HepG2 (cell line): ENCODE measurements around the gene CDK10. TPM values are rescaled to one million over a fixed set of nuclear protein-coding genes. Genes with fewer than 3 reads are reported as not detected.

Experiments used
- EEA1 ChIP-seq: sonication (generic); formaldehyde crosslinking; IDR thresholded peaks from 2 replicates; pipeline ENCODE4 v1.5.1; 2020; ENCODE audit warnings: mild to moderate bottlenecking, missing genetic modification reagents, borderline replicate concordance
- FOXM1 ChIP-seq: sonication (generic); formaldehyde crosslinking; IDR thresholded peaks from 2 replicates; pipeline ENCODE4 v1.5.0; 2020; ENCODE audit warnings: missing genetic modification reagents
- NFAT5 ChIP-seq: sonication (generic); formaldehyde crosslinking; IDR thresholded peaks from 2 replicates; pipeline ENCODE4 v1.4.0; 2020; ENCODE audit warnings: missing genetic modification reagents
- NR2C2 ChIP-seq: sonication (generic); formaldehyde crosslinking; IDR thresholded peaks from 2 replicates; pipeline ENCODE4 v1.4.0; 2020; ENCODE audit warnings: missing genetic modification reagents, mild to moderate bottlenecking, moderate library complexity, borderline replicate concordance
- SIN3A ChIP-seq: IDR thresholded peaks from 2 replicates; pipeline ENCODE4 v1.6.1; 2011; ENCODE audit warnings: low read depth, mild to moderate bottlenecking, control low read depth, low read length, borderline replicate concordance
- YY1 ChIP-seq: IDR thresholded peaks from 2 replicates; pipeline ENCODE4 v1.6.1; 2011; ENCODE audit warnings: low read length, low read depth, moderate library complexity, mild to moderate bottlenecking; ENCODE audit not compliant: insufficient read depth, insufficient replicate concordance
- ZBTB7B ChIP-seq: sonication (generic); formaldehyde crosslinking; IDR thresholded peaks from 2 replicates; pipeline ENCODE4 v1.4.0; 2020; ENCODE audit warnings: missing genetic modification reagents
- polyA plus RNA-seq, 8 experiments: library from polyadenylated mRNA; depleted of rRNA in 3 of 8; stranded (reverse) in 7 of 8; unstranded in 1 of 8; fragments of >200 nt; fragmentation: Illumina TruSeq in 4 of 8; extraction: Trizol in 4 of 8; gene quantifications; 2 replicates each; pipeline versions ENCODE4 v1.2.1 to v1.2.3, GENCODE V29; 2011 to 2016; ENCODE audit warnings: low read depth in 4 of 8, missing spikeins in 1 of 8, mixed read lengths in 1 of 8; ENCODE audit not compliant: insufficient read depth in 1 of 8
- total RNA-seq, 5 experiments: library from RNA; depleted of rRNA; stranded (reverse); fragments of >200 nt; fragmentation: Illumina TruSeq; extraction: Trizol; gene quantifications; 2 replicates each; pipeline ENCODE4 v1.2.3, GENCODE V29; 2016; ENCODE audit warnings: low read depth in 1 of 5
- TF ChIP-seq, protein P1 (sequence below): IDR thresholded peaks from 2 replicates; pipeline ENCODE4 v1.6.1; 2016; ENCODE audit warnings: low read depth, missing genetic modification reagents, missing compliant biosample characterization
- TF ChIP-seq, protein P2 (sequence below): sonication (generic); formaldehyde crosslinking; IDR thresholded peaks from 2 replicates; pipeline ENCODE4 v1.5.0; 2020; ENCODE audit warnings: mild to moderate bottlenecking, missing genetic modification reagents
- TF ChIP-seq, protein P3 (sequence below): sonication (generic); formaldehyde crosslinking; IDR thresholded peaks from 2 replicates; pipeline ENCODE4 v1.9.0; 2022; ENCODE audit warnings: missing genetic modification reagents, mild to moderate bottlenecking, borderline replicate concordance
- TF ChIP-seq, protein P4 (sequence below): IDR thresholded peaks from 2 replicates; pipeline ENCODE4 v1.6.1; 2016

The CDK10 gene
- total and polyA plus RNA-seq, 2 of the 13 experiments (the other 11 are each of a cell fraction or from before 2014, with no cell fraction given) = 2.5 to 3.9 TPM

DNA sequence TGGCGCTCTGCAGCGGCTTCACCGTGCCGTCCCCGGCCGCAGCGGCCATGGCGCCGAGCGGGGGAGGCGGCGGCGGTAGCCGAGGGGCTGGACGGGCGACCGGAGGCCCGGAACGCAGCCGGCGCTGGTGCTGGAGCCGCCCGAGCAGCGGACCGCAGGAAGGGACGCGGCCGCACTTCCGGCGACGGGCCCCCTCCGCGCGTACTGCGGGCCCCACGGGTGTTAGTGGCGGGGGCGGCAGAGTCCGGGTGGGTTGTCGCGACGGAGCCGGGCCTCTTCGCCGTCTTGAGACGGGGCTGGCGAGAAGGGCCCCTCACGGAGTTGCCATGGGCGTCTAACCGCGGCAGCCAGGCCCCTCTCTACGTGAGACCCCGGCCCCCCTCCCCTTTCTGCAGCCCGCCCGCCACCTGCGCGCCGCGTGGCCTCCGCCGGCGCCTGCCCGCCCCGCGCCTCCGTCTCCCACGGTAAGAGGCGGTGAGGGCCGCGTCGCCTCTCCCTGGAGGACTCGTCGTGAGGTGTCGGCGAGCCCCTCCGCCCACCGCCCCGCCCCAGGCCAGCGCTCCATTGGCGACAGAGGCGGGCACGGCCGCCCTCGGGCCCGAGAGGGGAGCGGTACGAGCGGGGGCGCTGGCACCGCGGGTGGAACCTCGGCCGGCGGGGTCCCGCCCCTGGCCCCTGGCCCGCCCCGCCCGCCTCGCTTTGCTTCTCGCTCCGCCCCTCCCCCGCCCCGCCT is 34.5 kb downstream of the CDK10 start, which contains the start of the genes VPS9D1 and ZNF276 (continued):
- TF ChIP-seq, protein P1, sequence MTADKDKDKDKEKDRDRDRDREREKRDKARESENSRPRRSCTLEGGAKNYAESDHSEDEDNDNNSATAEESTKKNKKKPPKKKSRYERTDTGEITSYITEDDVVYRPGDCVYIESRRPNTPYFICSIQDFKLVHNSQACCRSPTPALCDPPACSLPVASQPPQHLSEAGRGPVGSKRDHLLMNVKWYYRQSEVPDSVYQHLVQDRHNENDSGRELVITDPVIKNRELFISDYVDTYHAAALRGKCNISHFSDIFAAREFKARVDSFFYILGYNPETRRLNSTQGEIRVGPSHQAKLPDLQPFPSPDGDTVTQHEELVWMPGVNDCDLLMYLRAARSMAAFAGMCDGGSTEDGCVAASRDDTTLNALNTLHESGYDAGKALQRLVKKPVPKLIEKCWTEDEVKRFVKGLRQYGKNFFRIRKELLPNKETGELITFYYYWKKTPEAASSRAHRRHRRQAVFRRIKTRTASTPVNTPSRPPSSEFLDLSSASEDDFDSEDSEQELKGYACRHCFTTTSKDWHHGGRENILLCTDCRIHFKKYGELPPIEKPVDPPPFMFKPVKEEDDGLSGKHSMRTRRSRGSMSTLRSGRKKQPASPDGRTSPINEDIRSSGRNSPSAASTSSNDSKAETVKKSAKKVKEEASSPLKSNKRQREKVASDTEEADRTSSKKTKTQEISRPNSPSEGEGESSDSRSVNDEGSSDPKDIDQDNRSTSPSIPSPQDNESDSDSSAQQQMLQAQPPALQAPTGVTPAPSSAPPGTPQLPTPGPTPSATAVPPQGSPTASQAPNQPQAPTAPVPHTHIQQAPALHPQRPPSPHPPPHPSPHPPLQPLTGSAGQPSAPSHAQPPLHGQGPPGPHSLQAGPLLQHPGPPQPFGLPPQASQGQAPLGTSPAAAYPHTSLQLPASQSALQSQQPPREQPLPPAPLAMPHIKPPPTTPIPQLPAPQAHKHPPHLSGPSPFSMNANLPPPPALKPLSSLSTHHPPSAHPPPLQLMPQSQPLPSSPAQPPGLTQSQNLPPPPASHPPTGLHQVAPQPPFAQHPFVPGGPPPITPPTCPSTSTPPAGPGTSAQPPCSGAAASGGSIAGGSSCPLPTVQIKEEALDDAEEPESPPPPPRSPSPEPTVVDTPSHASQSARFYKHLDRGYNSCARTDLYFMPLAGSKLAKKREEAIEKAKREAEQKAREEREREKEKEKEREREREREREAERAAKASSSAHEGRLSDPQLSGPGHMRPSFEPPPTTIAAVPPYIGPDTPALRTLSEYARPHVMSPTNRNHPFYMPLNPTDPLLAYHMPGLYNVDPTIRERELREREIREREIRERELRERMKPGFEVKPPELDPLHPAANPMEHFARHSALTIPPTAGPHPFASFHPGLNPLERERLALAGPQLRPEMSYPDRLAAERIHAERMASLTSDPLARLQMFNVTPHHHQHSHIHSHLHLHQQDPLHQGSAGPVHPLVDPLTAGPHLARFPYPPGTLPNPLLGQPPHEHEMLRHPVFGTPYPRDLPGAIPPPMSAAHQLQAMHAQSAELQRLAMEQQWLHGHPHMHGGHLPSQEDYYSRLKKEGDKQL (CRISPR knock-in tag) = no peak
- TF ChIP-seq SIN3A (peak; percentile 56; the same call in 1 of the 2 replicates), NFAT5 (CRISPR knock-in tag) (peak; percentile 74), YY1 (peak; percentile 94), EEA1 (CRISPR knock-in tag) (peak; percentile 94; the same call in 1 of the 2 replicates), NR2C2 (peak; percentile 82), FOXM1 (CRISPR knock-in tag) (peak; percentile 29; the same call in 1 of the 2 replicates), ZBTB7B (CRISPR knock-in tag) (peak; percentile 94; the same call in 1 of the 2 replicates)
- TF ChIP-seq, protein P2, sequence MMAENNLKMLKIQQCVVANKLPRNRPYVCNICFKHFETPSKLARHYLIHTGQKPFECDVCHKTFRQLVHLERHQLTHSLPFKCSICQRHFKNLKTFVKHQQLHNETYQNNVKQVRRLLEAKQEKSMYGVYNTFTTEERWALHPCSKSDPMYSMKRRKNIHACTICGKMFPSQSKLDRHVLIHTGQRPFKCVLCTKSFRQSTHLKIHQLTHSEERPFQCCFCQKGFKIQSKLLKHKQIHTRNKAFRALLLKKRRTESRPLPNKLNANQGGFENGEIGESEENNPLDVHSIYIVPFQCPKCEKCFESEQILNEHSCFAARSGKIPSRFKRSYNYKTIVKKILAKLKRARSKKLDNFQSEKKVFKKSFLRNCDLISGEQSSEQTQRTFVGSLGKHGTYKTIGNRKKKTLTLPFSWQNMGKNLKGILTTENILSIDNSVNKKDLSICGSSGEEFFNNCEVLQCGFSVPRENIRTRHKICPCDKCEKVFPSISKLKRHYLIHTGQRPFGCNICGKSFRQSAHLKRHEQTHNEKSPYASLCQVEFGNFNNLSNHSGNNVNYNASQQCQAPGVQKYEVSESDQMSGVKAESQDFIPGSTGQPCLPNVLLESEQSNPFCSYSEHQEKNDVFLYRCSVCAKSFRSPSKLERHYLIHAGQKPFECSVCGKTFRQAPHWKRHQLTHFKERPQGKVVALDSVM (CRISPR knock-in tag) = peak; percentile 79; the same call in 1 of the 2 replicates
- TF ChIP-seq, protein P3, sequence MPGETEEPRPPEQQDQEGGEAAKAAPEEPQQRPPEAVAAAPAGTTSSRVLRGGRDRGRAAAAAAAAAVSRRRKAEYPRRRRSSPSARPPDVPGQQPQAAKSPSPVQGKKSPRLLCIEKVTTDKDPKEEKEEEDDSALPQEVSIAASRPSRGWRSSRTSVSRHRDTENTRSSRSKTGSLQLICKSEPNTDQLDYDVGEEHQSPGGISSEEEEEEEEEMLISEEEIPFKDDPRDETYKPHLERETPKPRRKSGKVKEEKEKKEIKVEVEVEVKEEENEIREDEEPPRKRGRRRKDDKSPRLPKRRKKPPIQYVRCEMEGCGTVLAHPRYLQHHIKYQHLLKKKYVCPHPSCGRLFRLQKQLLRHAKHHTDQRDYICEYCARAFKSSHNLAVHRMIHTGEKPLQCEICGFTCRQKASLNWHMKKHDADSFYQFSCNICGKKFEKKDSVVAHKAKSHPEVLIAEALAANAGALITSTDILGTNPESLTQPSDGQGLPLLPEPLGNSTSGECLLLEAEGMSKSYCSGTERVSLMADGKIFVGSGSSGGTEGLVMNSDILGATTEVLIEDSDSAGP (CRISPR knock-in tag) = peak; percentile 84
- TF ChIP-seq, protein P4, sequence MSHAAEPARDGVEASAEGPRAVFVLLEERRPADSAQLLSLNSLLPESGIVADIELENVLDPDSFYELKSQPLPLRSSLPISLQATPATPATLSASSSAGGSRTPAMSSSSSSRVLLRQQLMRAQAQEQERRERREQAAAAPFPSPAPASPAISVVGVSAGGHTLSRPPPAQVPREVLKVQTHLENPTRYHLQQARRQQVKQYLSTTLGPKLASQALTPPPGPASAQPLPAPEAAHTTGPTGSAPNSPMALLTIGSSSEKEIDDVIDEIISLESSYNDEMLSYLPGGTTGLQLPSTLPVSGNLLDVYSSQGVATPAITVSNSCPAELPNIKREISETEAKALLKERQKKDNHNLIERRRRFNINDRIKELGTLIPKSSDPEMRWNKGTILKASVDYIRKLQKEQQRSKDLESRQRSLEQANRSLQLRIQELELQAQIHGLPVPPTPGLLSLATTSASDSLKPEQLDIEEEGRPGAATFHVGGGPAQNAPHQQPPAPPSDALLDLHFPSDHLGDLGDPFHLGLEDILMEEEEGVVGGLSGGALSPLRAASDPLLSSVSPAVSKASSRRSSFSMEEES (CRISPR knock-in tag) = peak; percentile 14; the same call in 1 of the 2 replicates
